Thyroid gland (tissue), 4 donors: Measurements from ENCODE around the gene HOXB7. TPM values are rescaled to one million over a fixed set of nuclear protein-coding genes. Genes with fewer than 3 reads are reported as not detected.

Experiments
- DNase-seq, 2 donors: peaks; one replicate each; pipeline ENCODE4 v3.0.0-alpha.2; 2019
- H3K27ac ChIP-seq, 3 donors: fragments of 200-600 bp; sonication (generic); 1 replicate in 2 of 3; 2 replicates in 1 of 3; pipeline ENCODE4 v1.5.1; 2016 to 2019; ENCODE audit warnings: mild to moderate bottlenecking in 1 of 3, moderate library complexity in 1 of 3
- H3K27me3 ChIP-seq: fragments of 200-600 bp; sonication (generic); one replicate; pipeline ENCODE4 v1.5.1; 2019
- H3K36me3 ChIP-seq, 2 donors: fragments of 200-600 bp; sonication (generic); one replicate each; pipeline ENCODE4 v1.5.1; 2016 to 2019
- H3K4me1 ChIP-seq, 2 donors: fragments of 200-600 bp; sonication (generic); one replicate each; pipeline ENCODE4 v1.5.1; 2017 to 2019
- H3K4me3 ChIP-seq, 3 donors: fragments of 200-600 bp; sonication (generic); replicated peaks in 1 of 3; 1 replicate in 2 of 3; 2 replicates in 1 of 3; pipeline ENCODE4 v1.5.1; 2016; ENCODE audit warnings: mild to moderate bottlenecking in 1 of 3
- H3K9me3 ChIP-seq: fragments of 200-600 bp; sonication (generic); one replicate; pipeline ENCODE4 v1.5.1; 2017
- CTCF ChIP-seq, 6 experiments: fragments of 200-600 bp in 3 of 6; fragments of 450-650 bp in 3 of 6; sonication (generic) in 3 of 6; IDR thresholded peaks; one replicate each; pipeline ENCODE4 v1.5.1; 2016 to 2019; ENCODE audit warnings: antibody characterized with exemption in 6 of 6, mild to moderate bottlenecking in 2 of 6, inconsistent platforms in 1 of 6, moderate library complexity in 1 of 6
- POLR2A ChIP-seq, 2 donors: fragments of 450-650 bp; IDR thresholded peaks; one replicate each; pipeline ENCODE4 v1.6.1; 2017; ENCODE audit warnings: antibody characterized with exemption in 2 of 2, mild to moderate bottlenecking in 2 of 2, moderate library complexity in 1 of 2
- WGBS, 2 donors: methylation state at CpG; one replicate each; pipeline ENCODE4 v1.1.5; 2017; 5-methylcytosine and 5-hydroxymethylcytosine counted together
- intact Hi-C: fragments of 100-400 bp; cut with DNase I; formaldehyde crosslinking; loops from one replicate; pipeline ENCODE4 v1.15.1; 2023
- total RNA-seq, 4 donors: library from RNA; depleted of rRNA; stranded (reverse); fragments of >200 nt; gene quantifications; one replicate each; pipeline ENCODE4 v1.2.3, GENCODE V29; 2016

HOXB7 gene
- total RNA-seq, 4 donors from 2014 or later = 1.0 to 2.8 (median 1.3) TPM; not detected in 1

DNA sequence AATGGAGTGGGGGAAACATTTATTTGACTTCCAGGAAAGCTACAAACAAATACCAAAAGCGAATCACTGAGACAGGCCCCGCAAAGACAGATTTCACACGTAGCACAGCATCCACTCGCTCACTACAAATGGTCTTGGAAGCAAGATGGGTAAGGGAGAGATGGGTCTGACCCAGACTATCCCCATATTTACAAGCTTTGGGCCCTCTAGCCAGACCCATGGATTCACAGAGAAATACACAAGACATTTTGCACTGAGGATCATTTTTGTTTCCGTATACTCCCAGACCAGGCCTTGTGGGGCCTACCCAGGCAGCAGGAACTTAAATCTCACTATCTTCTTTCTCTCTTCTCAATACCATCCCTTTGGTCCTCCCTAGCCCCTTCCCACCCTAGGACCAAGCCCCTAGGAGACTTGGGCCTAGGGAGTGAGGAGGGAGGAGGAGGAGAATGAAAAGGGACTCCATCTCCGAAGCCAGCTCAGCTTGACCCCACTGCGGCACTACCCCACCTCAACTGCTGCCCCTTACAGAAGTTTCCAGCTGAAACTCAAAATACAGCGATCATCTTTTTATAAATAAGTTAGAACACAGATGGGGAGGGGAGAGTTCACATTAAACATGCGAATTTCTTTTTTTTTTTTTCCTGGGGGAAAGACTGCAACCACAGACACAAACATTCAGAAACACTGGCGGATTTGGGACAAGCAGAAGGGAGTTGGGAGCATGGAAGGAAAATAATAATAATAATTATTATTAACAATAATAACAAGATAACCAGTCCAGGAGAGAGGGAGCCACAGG is 19.4 kb downstream of the HOXB7 start:
- no peaks in the 10 kb centered on the region for H3K9me3 ChIP-seq
- 86 to 87% methylated on average over 10 of the region's 10 CpGs for WGBS, 2 donors
- H3K36me3 ChIP-seq = no peaks in the 10 kb centered on the region
- H3K4me3 ChIP-seq = no peak overlapping the region
- no peak for DNase-seq
- peaks cover 0 to 19% of the 10 kb centered on the region in 2 donors for H3K4me1 ChIP-seq
- no peak overlapping the region for H3K27ac ChIP-seq
- H3K27me3 ChIP-seq = peaks cover 55% of the 10 kb centered on the region
- intact Hi-C loops = loop anchor here (10.0 kb wide), 1 partner anchor 403 kb away; the partner anchor contains the start of gene IGF2BP1
- TF ChIP-seq CTCF (IDR thresholded peaks at IDR 0.05) (no peak), POLR2A (IDR thresholded peaks at IDR 0.05) (no peak)

GRCh38 chr17:48590607-48591161 is 20.1 kb downstream of the HOXB7 start:
- no peak for TF ChIP-seq CTCF (IDR thresholded peaks at IDR 0.05)
- TF ChIP-seq POLR2A (IDR thresholded peaks at IDR 0.05) = no peak
- Histone ChIP-seq H3K27ac (no peak overlapping the region), H3K27me3 (peaks cover 55% of the 10 kb centered on the region)

DNA sequence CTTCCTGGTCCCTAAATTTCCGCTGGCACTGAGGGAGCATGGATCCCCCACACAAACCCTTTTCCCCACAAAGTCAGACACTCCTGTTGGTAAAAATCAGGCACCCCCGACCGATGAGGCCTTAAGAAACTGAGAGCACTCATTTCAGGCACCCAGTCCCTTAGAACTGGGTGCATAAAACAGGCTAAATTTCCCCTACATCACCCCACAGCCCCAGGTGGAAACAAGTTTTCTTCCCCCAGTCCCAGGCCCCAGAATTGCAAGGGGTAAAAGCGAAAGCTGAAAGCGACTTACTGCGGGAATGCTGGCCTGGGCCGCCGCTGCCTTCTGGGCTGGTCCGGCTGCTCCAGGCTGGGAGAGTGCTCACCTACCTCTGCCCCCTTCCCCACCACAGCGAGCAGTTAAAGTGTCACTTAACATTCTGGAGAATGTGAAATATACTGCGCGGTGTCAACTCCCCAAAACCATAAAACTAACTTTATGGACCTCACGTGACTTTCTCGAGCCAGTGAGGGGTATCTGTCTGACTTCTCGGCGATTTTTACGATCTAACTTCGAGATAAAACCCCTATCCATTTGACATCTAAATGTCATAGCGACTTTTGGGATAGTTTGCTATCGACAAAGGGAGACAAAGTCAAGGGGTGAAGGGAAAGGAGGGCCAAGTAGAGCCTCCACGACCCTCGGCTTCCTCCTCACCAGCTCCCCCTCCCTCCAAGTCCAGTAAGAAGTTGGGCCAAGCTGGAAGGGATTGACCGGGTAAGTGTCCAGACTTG is 20.8 kb downstream of the HOXB7 start, which contains the start of gene HOXB3:
Gene HOXB3, minus strand, starts transcription at position 411 of the 776 bp plus-strand sequence. CDS start 37,767 bp downstream, outside the sequence.
- Histone ChIP-seq H3K9me3 (no peaks in the 10 kb centered on the region), H3K27ac (no peak within 1 kb of the TSS), H3K36me3 (no peaks in the 10 kb centered on the region), H3K4me1 (peaks cover 0 to 26% of the 10 kb centered on the region in 2 donors), H3K4me3 (no peak within 1 kb of the TSS), H3K27me3 (peaks cover 55% of the 10 kb centered on the region)
- no peak for TF ChIP-seq POLR2A (IDR thresholded peaks at IDR 0.05)
- no peak for TF ChIP-seq CTCF (IDR thresholded peaks at IDR 0.05)
- DNase-seq = no peak
- intact Hi-C loops = loop anchor here (10.0 kb wide), 1 partner anchor 405 kb away; the partner anchor contains the start of gene IGF2BP1
- WGBS, 2 donors = 51 to 69% methylated on average over 23 of the region's 23 CpGs

More at GRCh38 chr17:48590607-48591161, 20.1 kb downstream of the HOXB7 start:
- intact Hi-C loops = loop anchor here (10.0 kb wide), 1 partner anchor 404 kb away; the partner anchor contains the start of gene IGF2BP1
- DNase-seq = no peak
- peaks cover 0 to 20% of the 10 kb centered on the region in 2 donors for H3K4me1 ChIP-seq
- H3K4me3 ChIP-seq = no peak overlapping the region
- H3K9me3 ChIP-seq = no peaks in the 10 kb centered on the region
- no peaks in the 10 kb centered on the region for H3K36me3 ChIP-seq

GRCh38 chr17:48589060-48589830 is 21.6 kb downstream of the HOXB7 start:
- Histone ChIP-seq H3K27me3 (peaks cover 58% of the 10 kb centered on the region), H3K9me3 (no peaks in the 10 kb centered on the region), H3K4me1 (peaks cover 0 to 29% of the 10 kb centered on the region in 2 donors), H3K27ac (no peak overlapping the region), H3K4me3 (no peak overlapping the region), H3K36me3 (no peaks in the 10 kb centered on the region)
- intact Hi-C loops = no loop called here
- no peak for TF ChIP-seq CTCF (IDR thresholded peaks at IDR 0.05)
- TF ChIP-seq POLR2A (IDR thresholded peaks at IDR 0.05) = no peak
- 21 to 63% methylated on average over 10 of the region's 10 CpGs for WGBS, 2 donors
- DNase-seq = no peak
